ENCODE results near the gene CST9. TPM values are rescaled to one million over a fixed set of nuclear protein-coding genes. Genes with fewer than 3 reads are reported as not detected.

The CST9 gene
- total and polyA plus RNA-seq, 2 of the 8 experiments (the other 6 are each of a cell fraction or from before 2014, with no cell fraction given) = 0.05 to 0.19 TPM

- no peak for TF ChIP-seq CHD7 (IDR thresholded peaks at IDR 0.05; ENCODE audit: insufficient replicate concordance, low read length)
These were observed 46.7 kb upstream of the CST9 start (continued) for GRCh38 chr20:23652371-23652770.
